Myocyte (in vitro differentiated cells): ENCODE data around the gene ATP2C1. TPM values are rescaled to one million over a fixed set of nuclear protein-coding genes. Genes with fewer than 3 reads are reported as not detected.
A peak's percentile ranks its signal among the peaks of the same experiment; 100 is the strongest.
"Not testable (repeated sequence)": the region's sequence is repeated elsewhere in the genome, so short reads cannot be mapped to it uniquely, and the experiment has no call there.

ENCODE experiments used
- DNase-seq: peaks from one replicate; pipeline ENCODE4 v3.0.0-alpha.2; 2012; ENCODE audit warnings: low read depth
- total RNA-seq: library from RNA; depleted of rRNA; stranded (reverse); fragments of >200 nt; gene quantifications from 2 replicates; pipeline ENCODE4 v1.2.3, GENCODE V29; 2014

ATP2C1 gene
- total RNA-seq, 1 donor from 2014 or later: 50.0 TPM

DNA sequence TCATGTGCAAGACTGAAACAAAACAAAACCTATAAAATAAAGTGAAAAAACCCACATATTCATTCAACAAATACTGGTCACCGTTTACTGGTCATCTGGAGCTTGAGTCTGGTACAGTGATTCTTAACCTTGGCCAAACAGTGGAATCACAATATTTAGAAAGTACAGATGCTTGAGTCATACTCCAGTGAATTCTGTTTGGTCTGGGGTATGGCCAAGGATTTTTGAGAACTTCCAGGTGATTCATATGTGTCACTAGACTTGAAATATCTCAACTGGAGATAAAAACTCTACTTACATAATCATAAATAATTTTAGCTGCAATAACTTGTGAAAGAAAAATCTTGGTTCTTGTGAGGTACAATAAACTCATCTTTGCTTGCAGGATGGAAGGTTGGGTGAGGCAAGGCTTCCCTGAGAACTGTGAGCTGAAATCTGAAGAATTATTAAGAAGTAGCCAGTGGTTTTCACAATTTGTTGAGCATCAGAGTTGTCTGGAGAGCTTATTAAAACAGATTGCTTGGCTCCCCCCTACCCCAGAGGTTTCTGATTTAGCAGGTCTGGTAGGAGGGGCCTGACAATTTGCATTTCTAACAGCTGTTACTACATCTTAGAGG lies 142.4 kb downstream of the ATP2C1 start:
- peak; percentile 18 for DNase-seq

DNA sequence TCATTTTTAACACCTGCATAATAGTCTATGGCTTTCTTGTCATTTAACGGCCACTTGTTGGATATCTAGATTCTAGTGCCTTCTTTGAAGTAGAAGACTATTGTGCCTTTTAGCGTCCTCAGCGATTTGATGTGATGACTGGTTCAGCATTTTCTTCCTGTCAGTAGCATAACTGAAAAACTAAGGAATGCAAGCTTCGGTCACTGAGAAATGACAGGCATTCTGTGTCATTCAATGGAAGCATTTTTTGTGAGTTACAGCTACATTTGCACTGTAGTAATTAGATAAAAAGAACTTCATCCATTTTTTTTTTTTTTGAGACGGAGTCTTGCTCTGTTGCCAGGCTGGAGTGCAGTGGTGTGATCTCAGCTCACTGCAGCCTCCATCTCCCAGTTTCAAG lies 143.1 kb downstream of the ATP2C1 start:
- no peak for DNase-seq

DNA sequence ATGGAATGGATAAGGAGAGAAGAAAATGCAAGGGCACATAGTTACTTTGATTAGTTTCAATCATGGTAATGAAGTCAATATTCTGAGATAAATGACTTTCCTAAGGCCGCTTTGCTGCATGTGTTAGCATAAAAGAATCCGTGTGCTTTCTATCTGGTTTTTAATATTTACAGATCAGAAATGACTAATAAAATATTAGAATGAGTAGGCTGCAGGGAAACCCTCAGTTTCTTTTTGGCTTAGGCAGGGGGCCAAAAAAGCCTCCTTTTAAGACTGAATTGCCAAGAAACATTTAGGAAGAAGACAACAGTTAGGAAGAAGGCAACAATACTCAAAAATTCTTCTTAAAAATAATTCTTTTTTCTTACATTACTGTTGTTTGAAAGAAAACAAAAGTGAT lies 144.4 kb downstream of the ATP2C1 start:
- no peak for DNase-seq

DNA sequence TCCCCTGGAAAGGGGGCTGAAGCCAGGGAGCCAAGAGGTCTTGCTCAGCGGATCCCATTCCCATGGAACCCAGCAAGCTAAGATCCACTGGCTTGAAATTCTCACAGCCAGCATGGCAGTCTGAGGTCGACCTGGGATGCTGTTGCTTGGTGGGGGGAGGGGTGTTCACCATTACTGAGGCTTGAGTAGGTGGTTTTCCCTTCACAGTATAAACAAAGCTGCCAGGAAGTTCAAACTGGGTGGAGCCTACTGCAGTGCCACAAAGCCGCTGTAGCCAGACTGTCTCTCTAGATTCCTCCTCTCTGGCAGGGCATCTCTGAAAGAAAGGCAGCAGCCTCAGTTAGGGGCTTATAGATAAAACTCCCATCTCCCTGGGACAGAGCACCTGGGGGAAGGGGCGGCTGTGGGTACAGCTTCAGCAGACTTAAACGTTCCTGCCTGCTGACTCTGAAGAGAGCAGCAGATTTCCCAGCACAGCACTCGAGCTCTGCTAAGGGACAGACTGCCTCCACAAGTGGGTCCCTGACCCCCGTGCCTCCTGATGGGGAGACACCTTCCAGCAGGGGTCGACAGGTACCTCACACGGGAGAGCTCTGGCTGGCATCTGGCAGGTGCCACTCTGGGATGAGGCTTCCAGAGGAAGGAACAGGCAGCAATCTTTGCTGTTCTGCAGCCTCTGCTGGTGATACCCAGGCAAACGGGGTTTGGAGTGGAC lies 148.5 kb downstream of the ATP2C1 start:
- DNase-seq: not testable (repeated sequence)

DNA sequence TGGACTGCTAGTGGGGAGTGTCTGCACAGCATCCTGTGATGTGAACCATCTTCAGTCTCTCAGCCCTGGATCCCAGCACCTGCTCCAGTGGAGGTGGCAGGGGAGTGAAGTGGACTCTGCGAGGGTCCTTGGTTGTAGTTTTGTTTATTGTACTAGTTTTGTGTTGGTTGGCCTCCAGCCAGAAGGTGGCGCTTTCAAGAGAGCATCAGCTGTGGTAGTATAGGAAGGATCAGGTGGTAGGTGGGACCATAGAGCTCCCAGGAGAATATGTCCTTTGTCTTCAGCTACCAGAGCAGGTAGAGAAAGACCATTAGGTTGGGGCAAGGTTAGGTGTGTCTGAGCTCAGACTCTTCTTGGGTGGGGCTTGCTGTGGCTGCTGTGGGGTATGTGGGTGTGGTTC lies 153.7 kb downstream of the ATP2C1 start:
- no peak for DNase-seq

DNA sequence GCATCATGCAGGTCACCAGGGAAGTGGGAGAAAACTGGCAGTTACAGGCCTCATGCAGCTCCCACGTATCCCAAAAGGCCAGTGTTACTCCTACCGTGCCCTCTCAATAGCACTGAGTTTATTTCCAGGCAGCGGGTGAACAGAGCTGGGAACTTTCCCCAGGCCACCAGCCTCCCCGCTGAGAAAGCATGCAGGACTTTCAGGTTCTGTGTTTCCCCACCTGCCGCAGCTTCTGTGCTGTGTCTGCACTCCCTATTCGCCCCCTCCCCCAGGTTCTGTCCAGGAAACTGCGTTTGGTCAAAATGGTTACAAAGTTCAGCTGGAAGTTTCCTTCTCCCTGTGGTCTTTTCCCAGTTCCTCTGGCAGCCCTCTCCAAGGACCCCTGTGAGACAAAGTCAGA lies 154.1 kb downstream of the ATP2C1 start:
- no peak for DNase-seq

DNA sequence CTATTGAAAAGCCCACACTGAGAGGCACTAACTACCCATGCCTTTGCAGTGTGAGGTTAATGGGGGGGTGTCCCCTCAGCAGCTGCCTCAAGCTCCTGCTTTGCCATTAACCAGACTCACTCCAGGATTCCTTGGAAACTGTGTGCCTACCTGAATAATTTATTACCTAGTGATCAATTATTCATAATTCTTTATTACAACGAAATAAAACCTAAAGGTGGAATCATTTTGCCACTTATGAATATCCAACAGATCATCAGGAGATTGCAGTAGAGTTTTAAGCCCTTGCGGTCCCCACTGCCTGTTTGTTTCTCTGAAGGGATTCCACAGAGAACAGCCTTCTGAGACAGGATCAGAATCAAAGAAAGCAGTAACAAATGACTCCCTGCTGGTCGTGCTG lies 156.1 kb downstream of the ATP2C1 start:
- DNase-seq: no peak

DNA sequence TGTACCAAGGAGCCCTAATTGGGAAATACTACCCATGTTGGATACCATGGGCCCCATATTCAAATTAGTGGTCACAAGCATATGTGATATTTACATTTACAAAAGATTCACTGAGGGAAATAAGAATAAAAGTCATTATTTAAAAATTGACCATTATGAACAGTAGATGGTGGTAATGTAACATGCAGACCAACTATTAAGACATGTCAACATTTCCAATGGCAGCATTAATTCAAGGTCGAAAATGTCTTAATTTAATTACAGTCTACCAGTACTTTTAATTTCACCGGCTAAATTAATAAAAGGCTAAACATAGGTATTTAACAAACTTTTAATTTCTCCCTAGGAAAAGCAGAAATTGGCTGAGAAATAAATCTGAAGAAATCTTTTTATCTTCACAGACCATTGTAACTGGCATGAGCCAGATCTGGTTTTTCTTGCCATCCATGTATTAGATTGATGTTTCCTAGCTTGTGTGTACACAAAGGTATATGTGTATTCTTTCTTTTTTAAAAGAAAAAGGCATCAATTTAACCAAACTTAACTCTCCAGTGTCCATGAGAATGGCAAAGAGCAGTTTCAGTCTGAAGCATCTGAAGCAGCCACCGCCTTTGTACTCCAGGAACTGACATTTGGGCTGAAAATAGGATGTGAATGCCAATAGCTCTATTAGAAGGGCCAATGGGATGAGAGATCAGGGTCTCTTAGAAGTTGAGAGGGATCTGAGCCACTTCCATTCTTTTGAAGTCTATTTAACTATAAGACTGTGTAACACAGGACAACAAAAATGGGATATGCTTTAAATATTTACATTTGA lies 159.4 kb downstream of the ATP2C1 start:
- DNase-seq: peak; percentile 24

Other genes with a start within 250 kb of the ATP2C1 start
- 28.5 and 29.0 TPM in 2 replicates for gene PIK3R4, start 147.3 kb upstream of the ATP2C1 start, total RNA-seq
- gene ASTE1, start 132.7 kb downstream of the ATP2C1 start, total RNA-seq: 5.2 and 7.1 TPM in 2 replicates
- gene NEK11, start 132.8 kb downstream of the ATP2C1 start, total RNA-seq: 6.1 and 9.6 TPM in 2 replicates